MM.1S (cell line): ENCODE data around the gene RAB42.

Experiments used
- DNase-seq: peaks from one replicate; pipeline ENCODE4 v3.0.0-alpha.2; 2015
- H2AFZ ChIP-seq: fragments of 300-600 bp; sonication (generic); 2 replicates; pipeline ENCODE4 v1.6.0; 2016; ENCODE audit warnings: antibody characterized with exemption, low read length
- H3F3A ChIP-seq: fragments of 300-600 bp; sonication (generic); 2 replicates; pipeline ENCODE4 v1.6.1; 2016; ENCODE audit warnings: mild to moderate bottlenecking, antibody characterized with exemption, low read length, moderate library complexity, mixed read lengths; ENCODE audit not compliant: insufficient read depth
- H3K27ac ChIP-seq: fragments of 300-600 bp; sonication (generic); 2 replicates; pipeline ENCODE4 v1.5.1; 2016; ENCODE audit warnings: mild to moderate bottlenecking, low read length
- H3K27me3 ChIP-seq: fragments of 300-600 bp; sonication (generic); replicated peaks from 2 replicates; pipeline ENCODE4 v1.6.0; 2016; ENCODE audit warnings: low read length; ENCODE audit not compliant: insufficient read depth
- H3K36me3 ChIP-seq: fragments of 300-600 bp; sonication (generic); replicated peaks from 2 replicates; pipeline ENCODE4 v1.6.1; 2016; ENCODE audit warnings: mild to moderate bottlenecking, low read length, mixed read lengths; ENCODE audit not compliant: insufficient read depth
- H3K4me1 ChIP-seq: fragments of 300-600 bp; sonication (generic); 2 replicates; pipeline ENCODE4 v1.6.1; 2016; ENCODE audit warnings: low read length, mixed read lengths
- H3K4me2 ChIP-seq: fragments of 300-600 bp; sonication (generic); 2 replicates; pipeline ENCODE4 v1.6.0; 2016; ENCODE audit warnings: low read depth, low read length
- H3K4me3 ChIP-seq: fragments of 300-600 bp; sonication (generic); 2 replicates; pipeline ENCODE4 v1.5.1; 2016; ENCODE audit warnings: low read length, mixed read lengths
- H3K79me2 ChIP-seq: fragments of 300-600 bp; sonication (generic); 2 replicates; pipeline ENCODE4 v1.6.1; 2016; ENCODE audit warnings: mixed run types, low read length, mixed read lengths
- H3K9ac ChIP-seq: fragments of 300-600 bp; sonication (generic); 2 replicates; pipeline ENCODE4 v1.6.1; 2016; ENCODE audit warnings: low read length, mixed read lengths
- H3K9me2 ChIP-seq: fragments of 300-600 bp; sonication (generic); replicated peaks from 2 replicates; pipeline ENCODE4 v1.6.1; 2016; ENCODE audit warnings: mild to moderate bottlenecking, low read length, mixed read lengths; ENCODE audit not compliant: insufficient read depth
- H3K9me3 ChIP-seq: fragments of 300-600 bp; sonication (generic); replicated peaks from 2 replicates; pipeline ENCODE4 v1.6.1; 2016; ENCODE audit warnings: mild to moderate bottlenecking, low read length, mixed read lengths; ENCODE audit not compliant: insufficient read depth
- H4K20me1 ChIP-seq: fragments of 300-600 bp; sonication (generic); 2 replicates; pipeline ENCODE4 v1.6.1; 2016; ENCODE audit warnings: mild to moderate bottlenecking, low read length, moderate library complexity, mixed read lengths; ENCODE audit not compliant: insufficient read depth
- CTCF ChIP-seq: fragments of 300-600 bp; sonication (generic); IDR thresholded peaks from 2 replicates; pipeline ENCODE4 v1.5.1; 2016; ENCODE audit warnings: antibody characterized with exemption, low read length, mixed read lengths
- EZH2 ChIP-seq: fragments of 300-600 bp; sonication (generic); optimal IDR thresholded peaks from 2 replicates; pipeline ENCODE3; 2017; ENCODE audit warnings: low read depth, mild to moderate bottlenecking, antibody characterized with exemption, low read length, mixed read lengths
- EZH2phosphoT487 ChIP-seq: fragments of 300-600 bp; sonication (generic); IDR thresholded peaks from 2 replicates; pipeline ENCODE4 v1.6.1; 2018; ENCODE audit warnings: antibody characterized with exemption, low read length

The RAB42 gene

GRCh38 chr1:28579401-28579800, 12.7 kb upstream of the RAB42 start:
- Histone ChIP-seq H3K36me3 (peaks cover 22% of the 10 kb centered on the region), H3F3A (peaks cover 67% of the 10 kb centered on the region), H3K27ac (peak overlapping the region; percentile 80; the same call in 1 of the 2 replicates), H3K4me1 (peaks cover 29% of the 10 kb centered on the region), H3K4me2 (peak overlapping the region; percentile 84), H3K9me2 (no peaks in the 10 kb centered on the region), H3K4me3 (peak overlapping the region; percentile 99), H3K9ac (peak overlapping the region; percentile 96; the same call in 1 of the 2 replicates), H3K27me3 (no peaks in the 10 kb centered on the region), H3K79me2 (peaks cover 38% of the 10 kb centered on the region), H4K20me1 (peaks cover 40% of the 10 kb centered on the region), H3K9me3 (no peaks in the 10 kb centered on the region), H2AFZ (no peak overlapping the region)
- no peak for DNase-seq
- TF ChIP-seq EZH2 (no peak), EZH2phosphoT487 (no peak), CTCF (no peak)

DNA sequence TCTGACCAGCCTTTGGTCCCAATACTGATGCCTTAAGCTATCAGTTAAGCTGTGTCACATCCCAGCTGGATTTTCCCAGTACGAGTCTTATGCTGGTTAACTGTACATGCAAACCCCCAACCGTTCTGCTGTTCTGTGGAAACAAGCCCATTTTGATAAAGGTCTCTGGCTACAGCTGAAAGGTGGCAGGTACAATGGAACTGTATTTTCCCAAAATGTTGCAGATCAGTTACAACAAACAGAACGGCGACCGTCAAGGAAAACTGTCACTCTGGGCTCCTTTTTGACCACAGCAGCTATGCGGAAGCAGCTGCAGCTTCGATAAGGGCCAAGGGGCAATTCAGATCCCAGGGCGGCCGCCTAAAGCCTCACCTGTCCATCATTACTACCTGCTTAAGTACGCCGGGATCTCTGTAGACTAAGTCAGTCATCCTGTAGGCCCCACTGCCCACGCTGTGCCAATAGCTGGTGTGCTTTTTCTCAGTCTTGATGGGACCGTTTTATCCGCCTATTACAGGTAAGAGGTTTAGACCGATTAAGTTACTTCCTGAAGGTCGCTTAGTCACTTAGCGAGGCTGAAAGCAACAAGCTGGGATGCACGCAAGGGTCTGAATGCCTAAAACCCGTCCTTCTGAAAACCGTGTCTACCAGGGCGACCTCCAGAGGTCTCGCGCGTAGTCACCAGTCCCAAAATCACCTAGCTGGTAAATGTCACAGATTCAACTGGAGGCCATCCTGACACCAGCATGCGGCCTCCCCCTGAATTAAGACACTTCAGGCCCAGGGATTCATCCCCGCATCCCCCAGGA, 11.1 kb upstream of the RAB42 start:
- Histone ChIP-seq H3K9ac (peak overlapping the region; percentile 96), H3K4me3 (peak overlapping the region; percentile 99), H2AFZ (no peak overlapping the region), H3F3A (peaks cover 62% of the 10 kb centered on the region), H3K4me1 (peaks cover 29% of the 10 kb centered on the region), H4K20me1 (peaks cover 40% of the 10 kb centered on the region), H3K9me2 (no peaks in the 10 kb centered on the region), H3K9me3 (no peaks in the 10 kb centered on the region), H3K36me3 (peaks cover 22% of the 10 kb centered on the region), H3K27me3 (no peaks in the 10 kb centered on the region), H3K4me2 (peak overlapping the region; percentile 84), H3K79me2 (peaks cover 38% of the 10 kb centered on the region), H3K27ac (peak overlapping the region; percentile 80)
- TF ChIP-seq CTCF (peak; percentile 31), EZH2phosphoT487 (no peak), EZH2 (no peak)
- peak; percentile 64 for DNase-seq

DNA sequence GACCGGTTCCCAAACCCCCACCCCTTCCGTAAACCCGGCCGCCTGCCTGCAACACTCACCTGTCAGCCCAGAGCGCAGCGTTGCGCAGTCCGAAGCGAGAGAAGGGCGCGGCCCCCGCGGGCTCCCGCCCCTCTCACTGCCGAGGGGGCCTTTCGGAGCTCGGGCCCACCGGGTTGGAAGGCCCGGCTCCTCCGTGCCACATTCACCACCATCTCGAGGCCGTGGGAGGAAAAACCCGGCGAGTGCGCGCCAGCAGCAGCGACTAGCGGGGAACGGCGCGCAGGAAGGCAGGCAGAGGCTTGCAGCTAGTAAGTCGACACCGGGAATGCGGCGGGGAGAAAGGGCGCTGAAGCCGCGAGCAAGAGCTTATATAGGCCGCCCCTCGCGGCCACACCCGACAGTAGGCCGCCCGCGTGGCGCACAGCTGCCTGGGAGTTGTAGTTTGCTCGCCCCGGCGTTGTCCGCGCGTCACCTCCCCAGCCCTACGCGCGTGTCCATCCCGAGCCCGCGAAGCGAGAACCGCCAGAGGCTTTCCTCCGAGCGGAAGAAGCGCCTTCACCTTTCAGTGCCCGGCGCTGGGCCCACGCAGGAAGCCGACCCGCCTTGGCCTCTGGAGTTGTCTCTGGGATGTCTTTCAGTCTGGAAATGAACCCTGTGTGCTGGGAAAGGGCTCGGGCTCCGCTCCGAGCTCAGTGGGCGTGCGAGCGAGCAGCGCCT, 10.4 kb upstream of the RAB42 start:
- no peaks in the 10 kb centered on the region for H3K9me3 ChIP-seq
- H3K4me1 ChIP-seq: peaks cover 29% of the 10 kb centered on the region
- H4K20me1 ChIP-seq: peaks cover 40% of the 10 kb centered on the region
- peaks cover 22% of the 10 kb centered on the region for H3K36me3 ChIP-seq
- TF ChIP-seq CTCF (no peak), EZH2 (no peak), EZH2phosphoT487 (no peak)
- no peaks in the 10 kb centered on the region for H3K9me2 ChIP-seq
- peak overlapping the region; percentile 80 for H2AFZ ChIP-seq
- H3F3A ChIP-seq: peaks cover 62% of the 10 kb centered on the region
- no peaks in the 10 kb centered on the region for H3K27me3 ChIP-seq
- peak overlapping the region; percentile 87 for H3K4me2 ChIP-seq
- peak overlapping the region; percentile 99 for H3K4me3 ChIP-seq
- peak overlapping the region; percentile 96 for H3K9ac ChIP-seq
- peaks cover 38% of the 10 kb centered on the region for H3K79me2 ChIP-seq
- DNase-seq: peak; percentile 96
- peak overlapping the region; percentile 80 for H3K27ac ChIP-seq
